SK-N-SH (cell line): ENCODE measurements around the gene TAX1BP1. TPM values are rescaled to one million over a fixed set of nuclear protein-coding genes. Genes with fewer than 3 reads are reported as not detected.

ENCODE experiments used
- polyA plus RNA-seq, 3 experiments: library from polyadenylated mRNA; depleted of rRNA; stranded (reverse); fragments of >200 nt; gene quantifications; 2 replicates each; pipeline ENCODE4 v1.2.3, GENCODE V29; 2012

The TAX1BP1 gene
- polyA plus RNA-seq, 1 of the 3 experiments (the other 2 are of a cell fraction) = 70.3 TPM

Other genes with a start within 250 kb of the TAX1BP1 start
- 71.8 and 84.6 TPM in 2 replicates for gene HIBADH, start 77.3 kb upstream of the TAX1BP1 start, polyA plus RNA-seq (2012; rRNA removed)